OCI-LY3 (cell line): ENCODE measurements around the gene CYTH3.
A peak's percentile ranks its signal among the peaks of the same experiment; 100 is the strongest.

Experiments
- H2AFZ ChIP-seq: fragments of 200-600, 300-600 bp; shearing (Covaris generic); 2 replicates; pipeline ENCODE4 v1.6.0; 2014; ENCODE audit warnings: antibody characterized with exemption, low read depth, low read length
- H3K27ac ChIP-seq: fragments of 200-600, 300-600 bp; sonication (generic); 2 replicates; pipeline ENCODE4 v1.5.1; 2014; ENCODE audit warnings: mild to moderate bottlenecking, low read length, moderate library complexity, mixed read lengths
- H3K27me3 ChIP-seq: fragments of 200-600, 300-600 bp; sonication (generic); 2 replicates; pipeline ENCODE4 v1.6.1; 2014; ENCODE audit warnings: low read depth, low read length, mixed read lengths
- H3K36me3 ChIP-seq: fragments of 200-600, 300-600 bp; sonication (generic); replicated peaks from 2 replicates; pipeline ENCODE3; 2014; ENCODE audit warnings: low read depth, low read length, mixed read lengths
- H3K4me1 ChIP-seq: fragments of 300-600, 200-600 bp; sonication (generic); 2 replicates; pipeline ENCODE4 v1.6.1; 2014; ENCODE audit warnings: low read length, mixed read lengths
- H3K4me2 ChIP-seq: fragments of 200-600, 300-600 bp; sonication (generic); 2 replicates; pipeline ENCODE4 v1.6.1; 2014; ENCODE audit warnings: low read length, mixed read lengths
- H3K4me3 ChIP-seq: fragments of 300-600, 200-600 bp; sonication (generic); 2 replicates; pipeline ENCODE4 v1.5.1; 2014; ENCODE audit warnings: antibody characterized with exemption, mild to moderate bottlenecking, low read length, moderate library complexity
- H3K79me2 ChIP-seq: fragments of 300-600, 200-600 bp; shearing (Covaris generic); 2 replicates; pipeline ENCODE4 v1.6.1; 2014; ENCODE audit warnings: mild to moderate bottlenecking, low read length, mixed read lengths
- H3K9ac ChIP-seq: fragments of 300-600, 200-600 bp; shearing (Covaris generic); 2 replicates; pipeline ENCODE4 v1.6.0; 2014; ENCODE audit warnings: mild to moderate bottlenecking, low read length, moderate library complexity
- H3K9me3 ChIP-seq: fragments of 200-600, 300-600 bp; shearing (Covaris generic); 2 replicates; pipeline ENCODE4 v1.6.1; 2014; ENCODE audit warnings: low read length, mixed read lengths; ENCODE audit not compliant: insufficient read depth
- H4K20me1 ChIP-seq: fragments of 200-600, 300-600 bp; sonication (generic); 2 replicates; pipeline ENCODE4 v1.6.1; 2016; ENCODE audit warnings: low read length, mixed read lengths; ENCODE audit not compliant: insufficient read depth
- CTCF ChIP-seq: fragments of 200-600, 300-600 bp; sonication (generic); IDR thresholded peaks from 2 replicates; pipeline ENCODE4 v1.5.1; 2014; ENCODE audit warnings: antibody characterized with exemption, low read length, low read depth
- EZH2phosphoT487 ChIP-seq: fragments of 200-600 bp; shearing (Covaris generic); IDR thresholded peaks from 2 replicates; pipeline ENCODE4 v1.6.1; 2018; ENCODE audit warnings: antibody characterized with exemption, mixed run types, low read depth

Gene CYTH3

DNA sequence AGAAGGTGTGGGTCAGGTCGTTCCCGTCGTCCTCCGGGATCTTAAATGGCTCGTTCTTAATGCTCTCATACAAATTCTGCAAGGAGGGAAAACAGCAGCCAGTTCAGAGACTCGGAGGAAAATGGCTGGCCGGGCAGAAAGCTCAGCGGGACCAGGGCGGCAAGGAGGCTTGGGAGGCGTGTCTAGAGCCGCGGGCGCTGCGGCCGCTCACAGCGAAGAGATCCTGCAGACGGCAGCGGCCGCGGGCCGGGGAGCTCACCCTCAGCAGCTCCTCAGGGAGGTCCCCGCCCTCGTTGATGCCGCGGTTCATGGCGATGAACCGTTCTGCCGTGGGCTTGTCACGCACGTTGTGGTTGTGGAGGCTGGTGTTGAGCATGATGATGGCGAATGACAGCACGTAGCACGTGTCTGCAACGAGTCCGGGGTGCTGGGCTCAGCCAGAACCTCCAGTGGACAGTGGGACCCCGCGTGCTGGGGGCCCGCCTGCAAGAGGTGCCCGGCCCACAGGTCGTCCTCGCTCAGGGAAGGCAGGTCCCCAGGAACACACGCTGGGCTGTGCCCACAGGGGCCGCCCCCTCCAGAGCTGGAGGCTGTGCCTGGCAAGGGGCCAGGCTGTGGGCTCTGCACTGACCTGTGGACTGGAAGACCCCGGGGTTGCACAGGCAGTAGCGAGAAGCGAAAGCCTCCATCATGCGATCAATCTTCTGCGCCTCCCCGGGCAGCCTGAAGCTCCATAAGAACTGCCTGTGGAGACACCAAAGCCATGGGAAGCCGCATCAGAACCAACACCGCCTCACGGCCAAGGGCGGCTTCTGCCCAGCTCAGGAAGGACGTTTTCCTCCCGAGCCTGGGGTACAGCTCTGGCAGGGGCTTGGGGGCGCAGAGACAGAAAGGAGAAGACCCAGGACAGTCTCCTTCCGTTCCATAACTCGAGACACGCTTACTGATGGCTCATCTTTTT lies 101.6 kb downstream of the CYTH3 start:
- Histone ChIP-seq H3K36me3 (no peaks in the 10 kb centered on the region), H3K9ac (peak overlapping the region; percentile 38; the same call in 1 of the 2 replicates), H3K4me1 (no peaks in the 10 kb centered on the region), H4K20me1 (no peaks in the 10 kb centered on the region), H3K4me3 (peak overlapping the region; percentile 74), H2AFZ (no peak overlapping the region; the same call in 1 of the 2 replicates), H3K27me3 (no peaks in the 10 kb centered on the region), H3K9me3 (no peaks in the 10 kb centered on the region), H3K79me2 (no peaks in the 10 kb centered on the region), H3K27ac (no peak overlapping the region), H3K4me2 (peak overlapping the region; percentile 71)
- no peak for TF ChIP-seq EZH2phosphoT487
- TF ChIP-seq CTCF: no peak

DNA sequence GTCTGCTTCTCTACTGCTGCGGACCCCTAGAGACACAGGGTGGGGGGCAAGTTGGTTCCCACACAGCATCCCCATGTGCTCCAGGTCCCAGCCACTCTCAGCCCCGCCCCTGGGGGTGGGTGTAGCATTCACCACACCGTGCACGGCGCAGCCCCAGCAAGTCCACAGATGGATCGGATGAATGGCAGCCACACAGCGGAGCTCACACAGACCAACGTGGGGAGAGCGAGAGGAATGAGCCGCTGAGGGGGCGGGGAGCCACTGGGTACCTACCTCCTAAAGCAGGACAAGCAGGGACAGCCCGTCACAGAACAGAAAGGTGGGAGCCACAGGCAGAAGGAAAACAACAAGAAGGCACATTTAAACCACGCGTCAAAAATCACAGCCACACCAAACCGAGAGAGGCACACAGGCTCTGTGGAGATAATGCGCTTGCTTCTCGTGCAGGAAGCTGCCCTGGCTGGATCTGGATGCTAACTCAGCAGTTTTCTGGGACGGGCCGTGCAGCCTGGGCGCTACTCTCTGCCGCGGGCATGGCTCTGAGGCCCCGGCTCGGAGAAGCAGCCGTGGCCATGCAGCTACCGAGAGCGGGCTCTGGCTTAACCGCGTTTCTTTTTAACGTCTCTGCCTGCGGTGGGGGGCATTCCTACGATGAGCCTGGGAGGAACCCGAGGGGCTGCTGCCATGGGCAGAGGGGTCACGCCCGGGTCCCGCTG lies 102.5 kb downstream of the CYTH3 start:
- Histone ChIP-seq H3K4me3 (peak overlapping the region; percentile 74), H3K27ac (no peak overlapping the region), H3K27me3 (no peaks in the 10 kb centered on the region), H3K4me1 (no peaks in the 10 kb centered on the region), H2AFZ (no peak overlapping the region; the same call in 1 of the 2 replicates), H3K9ac (peak overlapping the region; percentile 38; the same call in 1 of the 2 replicates), H3K4me2 (peak overlapping the region; percentile 71), H4K20me1 (no peaks in the 10 kb centered on the region), H3K9me3 (no peaks in the 10 kb centered on the region), H3K79me2 (no peaks in the 10 kb centered on the region), H3K36me3 (no peaks in the 10 kb centered on the region)
- TF ChIP-seq EZH2phosphoT487 (no peak), CTCF (no peak)

DNA sequence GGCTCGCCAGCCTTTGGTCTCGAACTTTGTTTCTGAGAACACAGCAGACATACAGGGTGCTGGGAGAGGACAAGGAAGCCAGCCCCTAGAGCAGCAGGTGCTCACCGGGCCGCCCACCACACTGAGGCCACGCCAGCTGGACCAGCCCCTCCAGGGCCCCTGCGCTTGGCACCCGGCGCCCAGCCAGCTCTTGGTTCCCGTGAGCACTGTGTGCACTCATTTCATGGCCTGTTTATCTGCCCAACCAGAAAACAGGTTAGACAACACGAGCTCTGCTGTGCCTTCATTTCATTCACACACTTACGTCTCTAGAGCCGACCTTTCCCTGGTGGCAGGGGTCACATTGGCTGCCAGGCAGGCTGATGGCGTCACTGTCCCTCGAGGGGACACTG lies 104.0 kb downstream of the CYTH3 start:
- Histone ChIP-seq H3K4me2 (no peak overlapping the region), H3K79me2 (no peaks in the 10 kb centered on the region), H4K20me1 (no peaks in the 10 kb centered on the region), H3K4me3 (no peak overlapping the region), H3K27ac (no peak overlapping the region), H3K4me1 (no peaks in the 10 kb centered on the region), H3K27me3 (no peaks in the 10 kb centered on the region), H2AFZ (no peak overlapping the region), H3K9ac (no peak overlapping the region), H3K36me3 (no peaks in the 10 kb centered on the region), H3K9me3 (no peaks in the 10 kb centered on the region)
- TF ChIP-seq EZH2phosphoT487 (no peak), CTCF (no peak)
